Glomerular visceral epithelial cell (primary cell): Measurements from ENCODE around the gene LY6G5C.

Experiments used
- DNase-seq: peaks from one replicate; pipeline ENCODE4 v3.0.0-alpha.2; 2016; ENCODE audit errors: extremely low spot score

The LY6G5C gene

GRCh38 chr6:31642798-31643570 lies 37.9 kb downstream of the LY6G5C start:
- DNase-seq = no peak

DNA sequence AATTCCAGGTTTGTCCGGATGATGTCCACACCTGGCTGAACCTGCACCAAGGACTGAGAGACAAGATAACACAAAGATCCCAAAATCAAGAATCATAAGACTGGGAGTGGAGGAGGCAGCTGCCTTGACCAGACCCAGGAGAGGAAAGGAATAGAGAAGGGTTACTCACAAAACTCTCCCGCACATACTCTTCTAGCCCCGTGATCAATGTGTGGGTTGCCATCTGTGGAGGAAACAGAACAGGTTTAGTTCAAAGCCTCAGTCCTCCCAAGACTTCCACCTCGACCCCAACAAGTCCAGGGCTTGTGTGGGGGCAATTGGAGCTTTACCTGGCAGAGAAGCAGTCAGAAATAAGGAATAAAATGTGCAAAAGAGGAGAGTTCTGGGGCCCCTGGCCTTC lies 39.5 kb downstream of the LY6G5C start:
- DNase-seq = no peak

GRCh38 chr6:31640612-31641011 lies 40.3 kb downstream of the LY6G5C start:
- no peak for DNase-seq

- peak; percentile 46 for DNase-seq
Measured at GRCh38 chr6:31639449-31639861, 41.4 kb downstream of the LY6G5C start.

DNA sequence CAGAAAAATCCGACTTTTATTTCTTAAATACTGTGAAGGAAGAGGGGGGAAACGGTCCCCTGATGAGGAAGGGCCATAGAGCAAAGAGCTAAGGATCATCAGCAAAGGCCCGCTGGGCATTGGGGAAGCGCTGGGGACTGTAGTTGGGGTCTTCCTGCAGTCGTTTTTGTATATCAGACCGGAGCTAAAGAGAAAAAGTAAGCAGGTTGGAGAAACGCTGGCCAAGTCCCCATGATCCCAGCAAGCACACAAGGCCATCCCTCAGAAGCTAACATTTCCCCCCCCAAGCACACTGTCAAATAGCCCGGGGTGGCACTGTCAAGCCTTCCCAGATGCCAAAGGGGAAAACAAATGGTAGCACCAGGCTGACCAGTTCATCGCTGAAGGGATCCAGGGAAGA lies 41.8 kb downstream of the LY6G5C start:
- DNase-seq = no peak

DNA sequence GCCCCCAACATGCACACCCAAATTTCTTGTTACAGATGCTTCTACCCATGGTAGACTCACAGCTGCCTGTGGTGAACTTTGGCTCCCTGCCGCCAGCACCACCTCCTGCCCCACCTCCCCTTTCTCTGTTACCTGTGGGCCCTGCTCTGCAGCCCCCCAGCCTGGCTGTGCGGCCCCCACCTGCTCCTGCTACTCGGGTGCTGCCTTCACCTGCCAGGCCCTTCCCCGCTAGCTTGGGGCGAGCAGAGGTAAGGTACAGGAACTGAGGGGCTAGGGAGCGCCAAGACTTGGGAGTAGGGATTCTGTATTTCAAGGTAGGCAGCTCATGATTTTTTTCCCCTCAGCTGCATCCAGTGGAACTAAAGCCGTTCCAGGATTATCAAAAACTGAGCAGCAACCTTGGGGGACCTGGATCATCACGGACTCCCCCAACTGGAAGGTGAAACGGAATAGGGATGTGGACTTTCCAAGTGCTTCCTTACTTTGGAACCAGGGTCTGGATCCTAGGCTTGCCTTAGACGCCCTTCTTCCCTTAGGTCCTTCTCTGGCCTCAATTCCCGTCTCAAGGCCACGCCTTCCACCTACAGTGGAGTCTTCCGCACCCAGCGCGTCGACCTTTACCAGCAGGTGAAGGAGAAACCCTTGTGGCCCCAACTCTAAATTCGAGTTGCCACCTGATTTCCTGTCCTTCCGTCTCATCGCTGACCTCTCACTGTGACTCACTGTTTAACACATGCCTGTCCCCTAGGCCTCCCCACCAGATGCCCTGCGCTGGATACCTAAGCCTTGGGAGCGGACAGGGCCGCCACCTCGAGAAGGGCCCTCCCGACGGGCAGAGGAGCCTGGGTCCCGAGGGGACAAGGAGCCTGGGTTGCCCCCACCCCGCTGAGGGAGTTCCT lies 43.9 kb downstream of the LY6G5C start:
- no peak for DNase-seq

DNA sequence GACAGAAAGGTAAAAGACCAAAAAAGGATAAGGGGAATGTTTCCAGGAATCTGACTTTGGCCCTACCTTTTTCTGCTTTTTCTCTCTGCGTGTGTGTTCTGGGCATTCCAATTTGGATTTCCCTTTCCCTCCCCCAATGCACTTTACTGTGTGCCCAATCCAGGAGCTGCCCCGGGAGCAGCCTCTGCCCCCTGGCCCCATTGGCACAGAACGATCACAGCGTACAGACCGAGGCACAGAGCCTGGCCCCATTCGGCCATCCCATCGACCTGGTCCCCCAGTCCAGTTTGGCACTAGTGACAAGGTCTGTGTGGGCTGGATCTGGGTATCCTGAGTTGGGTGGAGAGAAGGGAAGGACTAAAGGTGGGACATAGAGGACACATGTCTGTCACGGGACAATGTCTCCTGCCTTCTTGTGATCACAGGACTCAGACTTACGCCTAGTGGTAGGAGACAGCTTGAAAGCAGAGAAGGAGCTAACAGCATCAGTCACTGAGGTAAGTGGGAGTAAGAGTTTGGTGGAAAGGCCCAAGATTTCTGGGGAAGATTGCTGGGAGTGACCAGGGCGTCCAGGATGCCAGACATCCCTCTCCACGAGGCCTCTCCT lies 45.8 kb downstream of the LY6G5C start:
- DNase-seq = no peak

GRCh38 chr6:31634131-31634530 lies 46.7 kb downstream of the LY6G5C start:
- no peak for DNase-seq

DNA sequence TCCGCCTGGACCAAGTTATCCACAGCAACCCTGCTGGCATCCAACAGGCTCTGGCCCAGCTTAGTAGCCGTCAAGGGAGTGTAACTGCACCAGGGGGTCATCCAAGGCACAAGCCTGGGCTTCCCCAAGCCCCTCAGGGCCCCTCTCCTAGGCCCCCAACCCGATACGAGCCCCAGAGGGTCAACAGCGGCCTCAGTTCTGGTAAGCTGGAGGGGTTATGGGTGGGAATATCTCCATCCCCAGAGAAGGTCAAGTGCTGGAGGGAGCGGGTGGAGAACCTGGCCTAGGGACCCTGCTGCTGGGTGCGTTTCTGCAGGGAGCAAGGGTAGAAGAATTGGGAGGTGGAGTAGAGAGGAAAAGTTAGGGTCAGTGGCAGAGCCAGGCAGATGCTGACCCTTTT lies 47.4 kb downstream of the LY6G5C start:
- no peak for DNase-seq

DNA sequence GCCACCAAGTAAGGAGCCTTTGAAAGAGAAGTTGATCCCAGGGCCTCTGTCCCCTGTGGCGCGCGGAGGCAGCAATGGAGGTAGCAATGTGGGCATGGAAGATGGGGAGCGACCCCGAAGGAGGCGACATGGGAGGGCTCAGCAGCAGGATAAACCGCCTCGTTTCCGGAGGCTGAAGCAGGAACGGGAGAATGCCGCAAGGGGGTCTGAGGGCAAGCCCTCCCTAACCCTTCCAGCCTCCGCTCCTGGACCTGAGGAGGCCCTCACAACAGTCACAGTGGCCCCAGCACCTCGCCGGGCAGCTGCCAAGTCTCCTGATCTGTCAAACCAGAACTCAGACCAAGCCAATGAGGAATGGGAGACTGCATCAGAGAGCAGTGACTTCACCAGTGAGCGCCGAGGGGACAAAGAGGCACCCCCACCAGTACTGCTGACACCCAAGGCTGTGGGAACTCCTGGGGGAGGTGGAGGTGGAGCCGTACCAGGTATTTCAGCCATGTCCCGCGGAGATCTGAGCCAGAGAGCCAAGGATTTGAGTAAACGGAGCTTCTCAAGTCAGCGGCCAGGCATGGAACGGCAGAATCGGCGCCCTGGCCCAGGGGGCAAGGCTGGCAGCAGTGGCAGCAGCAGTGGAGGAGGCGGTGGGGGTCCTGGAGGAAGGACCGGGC lies 48.5 kb downstream of the LY6G5C start:
- DNase-seq = no peak

DNA sequence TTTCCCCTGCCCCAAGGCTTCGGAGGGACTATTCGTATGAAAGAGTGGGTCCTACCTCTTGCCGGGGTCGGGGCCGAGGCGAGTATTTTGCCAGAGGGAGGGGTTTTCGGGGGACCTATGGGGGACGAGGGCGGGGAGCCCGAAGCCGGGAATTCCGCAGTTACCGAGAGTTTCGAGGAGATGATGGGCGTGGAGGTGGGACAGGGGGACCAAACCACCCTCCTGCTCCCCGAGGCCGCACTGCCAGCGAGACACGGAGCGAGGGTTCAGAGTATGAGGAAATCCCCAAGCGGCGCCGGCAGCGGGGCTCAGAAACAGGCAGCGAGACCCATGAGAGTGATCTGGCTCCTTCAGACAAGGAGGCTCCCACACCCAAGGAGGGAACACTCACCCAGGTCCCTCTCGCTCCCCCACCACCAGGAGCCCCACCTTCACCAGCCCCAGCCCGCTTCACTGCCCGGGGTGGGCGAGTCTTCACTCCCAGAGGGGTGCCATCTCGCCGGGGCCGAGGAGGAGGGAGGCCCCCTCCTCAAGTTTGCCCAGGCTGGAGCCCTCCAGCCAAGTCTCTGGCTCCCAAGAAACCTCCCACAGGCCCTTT lies 49.1 kb downstream of the LY6G5C start:
- DNase-seq = no peak

- no peak for DNase-seq
Measured at GRCh38 chr6:31631209-31631608, 49.7 kb downstream of the LY6G5C start.

GRCh38 chr6:31630177-31630934 lies 50.5 kb downstream of the LY6G5C start:
- DNase-seq = no peak

- DNase-seq = no peak
Measured at GRCh38 chr6:31629014-31629413, 51.9 kb downstream of the LY6G5C start.

- no peak for DNase-seq
Measured at GRCh38 chr6:31627690-31628287, 53.1 kb downstream of the LY6G5C start.

DNA sequence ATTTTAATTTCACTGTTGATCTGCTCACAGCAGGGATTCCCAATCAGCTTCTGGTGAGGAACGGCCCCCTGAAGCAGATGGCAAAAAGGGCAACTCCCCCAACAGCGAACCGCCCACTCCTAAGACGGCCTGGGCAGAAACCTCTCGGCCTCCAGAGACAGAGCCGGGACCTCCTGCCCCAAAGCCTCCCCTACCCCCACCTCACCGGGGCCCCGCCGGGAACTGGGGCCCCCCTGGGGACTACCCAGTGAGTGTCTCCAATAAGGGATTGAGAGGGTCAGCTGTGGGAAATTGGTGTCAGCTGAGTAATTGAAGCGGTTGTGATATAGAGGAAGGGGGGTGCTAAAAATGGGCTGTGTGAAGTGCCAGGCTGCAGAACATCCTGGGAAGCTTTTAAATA lies 53.9 kb downstream of the LY6G5C start:
- DNase-seq = no peak
